B cell (primary cell): ENCODE data around the gene KDF1. TPM values are rescaled to one million over a fixed set of nuclear protein-coding genes. Genes with fewer than 3 reads are reported as not detected.

Source experiments
- ATAC-seq: fragments of 200-7000 bp; cut with Tn5 transposase; one replicate; pipeline ENCODE4 v1.10.0; 2021; ENCODE audit warnings: low read depth, mild to moderate bottlenecking, moderate number of reproducible peaks, moderate library complexity
- CTCF ChIA-PET: fragments of 350-600 bp; sonication (Branson Sonifier 250); formaldehyde crosslinking; loops from one replicate; lab custom pipeline; 2021; ENCODE audit warnings: antibody characterized with exemption, inconsistent platforms; lab: Charles Lee
- POLR2A ChIA-PET: fragments of 350-600 bp; sonication (Branson Sonifier 250); formaldehyde crosslinking; loops from one replicate; lab custom pipeline; 2021; ENCODE audit warnings: antibody characterized with exemption; lab: Charles Lee
- DNase-seq: peaks from one replicate; pipeline ENCODE4 v3.0.0; 2013
- H2AFZ ChIP-seq: 2 replicates; pipeline ENCODE4 v1.6.1; 2012; ENCODE audit warnings: mild to moderate bottlenecking, low read depth, low read length; ENCODE audit not compliant: insufficient read depth, poor library complexity, severe bottlenecking
- H3K27ac ChIP-seq, 2 donors: 1 replicate in 1 of 2; 2 replicates in 1 of 2; pipeline ENCODE4 v1.5.1; 2012 to 2013; ENCODE audit warnings: low read length in 2 of 2, mild to moderate bottlenecking in 2 of 2, moderate library complexity in 1 of 2
- H3K27me3 ChIP-seq, 4 experiments: fragments of 200-600 bp in 1 of 4; sonication (generic) in 1 of 4; replicated peaks in 1 of 4; 1 replicate in 2 of 4; 2 replicates in 2 of 4; pipeline versions ENCODE4 v1.6.1 to v1.7.0; 2013 to 2016; ENCODE audit warnings: low read length in 3 of 4, mild to moderate bottlenecking in 2 of 4, mixed read lengths in 1 of 4, moderate library complexity in 1 of 4; ENCODE audit not compliant: insufficient read depth in 4 of 4, control insufficient read depth in 3 of 4; ENCODE audit errors: control extremely low read depth in 1 of 4
- H3K36me3 ChIP-seq, 2 experiments: replicated peaks in 1 of 2; 1 replicate in 1 of 2; 2 replicates in 1 of 2; pipeline versions ENCODE4 v1.6.1 to v1.7.1; 2013; ENCODE audit warnings: low read length in 1 of 2; ENCODE audit not compliant: insufficient read depth in 2 of 2, control insufficient read depth in 1 of 2; ENCODE audit errors: control extremely low read depth in 1 of 2, extremely low read depth in 1 of 2
- H3K4me1 ChIP-seq, 2 donors: fragments of 200-600 bp in 1 of 2; sonication (generic) in 1 of 2; 1 replicate in 1 of 2; 2 replicates in 1 of 2; pipeline versions ENCODE4 v1.5.1 to v1.6.1; 2013 to 2017; ENCODE audit warnings: low read length in 2 of 2; ENCODE audit not compliant: control insufficient read depth in 2 of 2, insufficient read depth in 2 of 2
- H3K4me2 ChIP-seq: replicated peaks from 2 replicates; pipeline ENCODE3; 2012; ENCODE audit warnings: mild to moderate bottlenecking, low read depth, low read length; ENCODE audit not compliant: poor library complexity, severe bottlenecking
- H3K4me3 ChIP-seq, 5 experiments: fragments of 200-600 bp in 1 of 5; sonication (generic) in 1 of 5; 1 replicate in 3 of 5; 2 replicates in 2 of 5; pipeline versions ENCODE4 v1.5.1 to v1.7.0; 2011 to 2016; ENCODE audit warnings: low read length in 4 of 5, mild to moderate bottlenecking in 4 of 5, low read depth in 2 of 5, control low read depth in 1 of 5, moderate library complexity in 1 of 5; ENCODE audit not compliant: insufficient read depth in 1 of 5; ENCODE audit errors: control extremely low read depth in 1 of 5, extremely low read depth in 1 of 5
- H3K79me2 ChIP-seq: fragments of 200-600 bp; sonication (generic); one replicate; pipeline ENCODE4 v1.6.0; 2016; ENCODE audit warnings: low read length; ENCODE audit not compliant: control insufficient read depth, insufficient read depth
- H3K9ac ChIP-seq: fragments of 200-600 bp; sonication (generic); 2 replicates; pipeline ENCODE4 v1.6.1; 2017; ENCODE audit warnings: mild to moderate bottlenecking, low read length, moderate library complexity
- H3K9me3 ChIP-seq, 3 donors: one replicate each; pipeline versions ENCODE4 v1.6.1 to v1.7.1; 2013; ENCODE audit warnings: low read length in 2 of 3; ENCODE audit not compliant: control insufficient read depth in 2 of 3, insufficient read depth in 1 of 3; ENCODE audit errors: control extremely low read depth in 1 of 3
- H4K20me1 ChIP-seq: 2 replicates; pipeline ENCODE4 v1.6.0; 2012; ENCODE audit warnings: mild to moderate bottlenecking, low read length; ENCODE audit not compliant: insufficient read depth, control insufficient read depth, poor library complexity, severe bottlenecking
- H3K27ac Mint-ChIP-seq: one replicate; pipeline ENCODE4 v1.8.0; 2021; ENCODE audit warnings: mixed read lengths
- H3K27me3 Mint-ChIP-seq: one replicate; pipeline ENCODE4 v1.8.0; 2021; ENCODE audit warnings: mixed read lengths
- H3K4me1 Mint-ChIP-seq: one replicate; pipeline ENCODE4 v1.8.0; 2021; ENCODE audit warnings: mixed read lengths
- H3K4me3 Mint-ChIP-seq: one replicate; pipeline ENCODE4 v1.8.0; 2021; ENCODE audit warnings: mixed read lengths
- H3K9me3 Mint-ChIP-seq: one replicate; pipeline ENCODE4 v1.8.0; 2022; ENCODE audit warnings: mixed read lengths; ENCODE audit not compliant: insufficient read depth
- EZH2 ChIP-seq: IDR thresholded peaks from 2 replicates; pipeline ENCODE4 v1.6.1; 2012; ENCODE audit warnings: borderline replicate concordance, low read depth, mild to moderate bottlenecking, moderate library complexity, low read length; ENCODE audit not compliant: insufficient read depth, poor library complexity, severe bottlenecking
- WGBS: methylation state at CpG from one replicate; pipeline ENCODE4 v1.1.5; 2013; ENCODE audit warnings: missing lambda C conversion rate; ENCODE audit not compliant: insufficient coverage; 5-methylcytosine and 5-hydroxymethylcytosine counted together
- intact Hi-C: fragments of 100-400 bp; cut with micrococcal nuclease; formaldehyde crosslinking; loops from one replicate; pipeline ENCODE4 v1.10.0; 2022
- polyA plus RNA-seq: library from polyadenylated mRNA; depleted of rRNA; stranded (reverse); fragments of >200 nt; gene quantifications from 2 replicates; pipeline ENCODE4 v1.2.3, GENCODE V29; 2012
- total RNA-seq, 2 donors: library from RNA; stranded (reverse); fragments of 120-200 nt in 1 of 2; gene quantifications; 1 replicate in 1 of 2; 2 replicates in 1 of 2; pipeline versions ENCODE4 v1.2.3 to v1.2.4, GENCODE V29; 2013 to 2022
- TF ChIP-seq, protein P1 (sequence below): fragments of 200-600 bp; IDR thresholded peaks from one replicate; pipeline ENCODE4 v1.8.0; 2022; ENCODE audit warnings: antibody characterized with exemption, mild to moderate bottlenecking

KDF1 gene
- total and polyA plus RNA-seq, 2 donors (not counting 1 experiment from before 2014, with no cell fraction given), result 0.74 to 2.6 TPM

DNA sequence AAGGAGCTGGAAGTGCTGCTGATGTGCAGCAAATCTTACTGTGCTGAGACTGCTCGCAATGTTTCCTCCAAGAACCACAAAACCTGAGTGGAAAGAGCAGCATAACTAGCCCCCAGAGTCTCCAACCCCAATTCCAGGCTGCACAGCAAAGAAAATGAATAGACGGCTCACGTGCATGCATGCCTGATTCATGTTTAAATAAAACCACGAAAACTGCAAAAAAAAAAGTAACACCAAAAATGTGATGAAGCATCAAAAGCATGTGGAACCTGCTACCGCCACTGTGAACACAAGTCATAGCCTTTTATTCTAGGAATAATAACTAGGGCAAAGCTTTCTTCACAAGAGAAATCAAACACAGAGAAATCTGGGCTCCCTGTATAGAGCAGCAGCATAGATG is 23.6 kb upstream of the KDF1 start:
- intact Hi-C loops, result no loop called here
- WGBS, result 40% methylated on average over 4 of the region's 5 CpGs
- Histone ChIP-seq H2AFZ (no peak overlapping the region), H3K79me2 (no peaks in the 10 kb centered on the region), H3K36me3 (no peaks in the 10 kb centered on the region), H3K27ac (no peak overlapping the region), H3K9ac (no peak overlapping the region), H3K27me3 (peaks cover 0 to 7% (median 1%) of the 10 kb centered on the region in 4 experiments), H3K4me1 (no peaks in the 10 kb centered on the region), H3K4me2 (no peak overlapping the region), H4K20me1 (no peaks in the 10 kb centered on the region), H3K4me3 (no peak overlapping the region), H3K9me3 (no peaks in the 10 kb centered on the region)
- TF ChIP-seq, protein P1, sequence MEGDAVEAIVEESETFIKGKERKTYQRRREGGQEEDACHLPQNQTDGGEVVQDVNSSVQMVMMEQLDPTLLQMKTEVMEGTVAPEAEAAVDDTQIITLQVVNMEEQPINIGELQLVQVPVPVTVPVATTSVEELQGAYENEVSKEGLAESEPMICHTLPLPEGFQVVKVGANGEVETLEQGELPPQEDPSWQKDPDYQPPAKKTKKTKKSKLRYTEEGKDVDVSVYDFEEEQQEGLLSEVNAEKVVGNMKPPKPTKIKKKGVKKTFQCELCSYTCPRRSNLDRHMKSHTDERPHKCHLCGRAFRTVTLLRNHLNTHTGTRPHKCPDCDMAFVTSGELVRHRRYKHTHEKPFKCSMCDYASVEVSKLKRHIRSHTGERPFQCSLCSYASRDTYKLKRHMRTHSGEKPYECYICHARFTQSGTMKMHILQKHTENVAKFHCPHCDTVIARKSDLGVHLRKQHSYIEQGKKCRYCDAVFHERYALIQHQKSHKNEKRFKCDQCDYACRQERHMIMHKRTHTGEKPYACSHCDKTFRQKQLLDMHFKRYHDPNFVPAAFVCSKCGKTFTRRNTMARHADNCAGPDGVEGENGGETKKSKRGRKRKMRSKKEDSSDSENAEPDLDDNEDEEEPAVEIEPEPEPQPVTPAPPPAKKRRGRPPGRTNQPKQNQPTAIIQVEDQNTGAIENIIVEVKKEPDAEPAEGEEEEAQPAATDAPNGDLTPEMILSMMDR, result no peak
- TF ChIP-seq EZH2, result no peak
- Mint-ChIP-seq H3K9me3 (no peaks in the 10 kb centered on the region), H3K4me3 (no peak overlapping the region), H3K4me1 (peaks cover 2% of the 10 kb centered on the region), H3K27me3 (peaks cover 27% of the 10 kb centered on the region), H3K27ac (no peak overlapping the region)
- ChIA-PET POLR2A (no interaction called here), CTCF (no interaction called here)
- DNase-seq (no peak), ATAC-seq (no peak)

DNA sequence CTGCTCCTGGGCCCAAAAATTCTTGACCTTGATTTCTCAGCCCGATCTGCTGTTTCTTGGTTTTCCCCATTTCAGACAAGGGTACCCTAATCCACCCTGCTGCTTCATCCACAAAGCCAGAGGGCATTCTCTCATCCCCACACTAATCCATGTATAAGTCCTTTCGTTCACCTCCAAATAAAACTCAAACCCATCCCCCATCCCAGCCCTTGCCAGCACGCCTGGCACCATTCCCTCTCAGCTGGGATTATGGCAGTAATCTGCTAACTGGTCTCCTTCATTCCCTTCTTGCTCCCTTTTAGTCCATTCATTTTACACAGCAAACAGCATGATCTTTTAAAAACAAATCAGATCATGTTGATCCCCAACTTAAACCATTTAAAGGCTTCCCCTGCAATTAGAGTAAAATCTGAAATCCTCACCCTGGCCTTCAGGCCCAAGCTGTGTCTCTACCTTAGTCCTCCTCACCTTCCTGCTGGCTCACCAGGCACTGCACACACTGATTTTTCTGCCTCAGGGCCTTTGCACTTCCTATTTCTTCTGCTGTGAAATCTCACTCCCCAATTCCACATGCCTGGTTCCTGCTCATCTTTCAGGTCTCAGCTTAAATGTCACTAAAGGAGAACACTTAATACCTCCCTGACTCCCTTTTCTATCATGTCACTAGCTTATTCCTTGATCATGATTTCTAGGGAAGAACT is 21.0 kb upstream of the KDF1 start:
- intact Hi-C loops, result no loop called here

More for the DNA sequence above, 21.0 kb upstream of the KDF1 start:
- Mint-ChIP-seq H3K4me3 (no peak overlapping the region), H3K27ac (no peak overlapping the region), H3K9me3 (no peaks in the 10 kb centered on the region), H3K4me1 (no peaks in the 10 kb centered on the region), H3K27me3 (peaks cover 22% of the 10 kb centered on the region)
- ATAC-seq (no peak), DNase-seq (no peak)
- Histone ChIP-seq H3K27me3 (peaks cover 0 to 7% (median 3%) of the 10 kb centered on the region in 4 experiments), H2AFZ (no peak overlapping the region), H3K4me2 (no peak overlapping the region), H3K9ac (no peak overlapping the region), H4K20me1 (no peaks in the 10 kb centered on the region), H3K4me3 (no peak overlapping the region), H3K36me3 (no peaks in the 10 kb centered on the region), H3K4me1 (no peaks in the 10 kb centered on the region), H3K9me3 (no peaks in the 10 kb centered on the region), H3K27ac (no peak overlapping the region), H3K79me2 (no peaks in the 10 kb centered on the region)
- 85% methylated on average over 3 of the region's 3 CpGs for WGBS
- TF ChIP-seq, protein P1, result no peak
- no peak for TF ChIP-seq EZH2
- ChIA-PET POLR2A (no interaction called here), CTCF (interaction anchor here (1.0 kb wide), 1 partner anchor 15 kb away, joined by 5 read pairs; no protein-coding TSS in a partner anchor)
